Transverse colon (tissue), 4 donors: Measurements from ENCODE around the gene IL18RAP. TPM values are rescaled to one million over a fixed set of nuclear protein-coding genes. Genes with fewer than 3 reads are reported as not detected.

ENCODE experiments used
- DNase-seq: peaks from one replicate; pipeline ENCODE4 v3.0.0-alpha.2; 2019
- H3K27ac ChIP-seq, 4 donors: fragments of 200-600 bp; sonication (generic); 2 replicates each; pipeline ENCODE4 v1.5.1; 2016 to 2018; ENCODE audit warnings: inconsistent platforms in 4 of 4
- H3K27me3 ChIP-seq: fragments of 200-600 bp; sonication (generic); 2 replicates; pipeline ENCODE4 v1.5.1; 2017; ENCODE audit warnings: inconsistent platforms
- H3K36me3 ChIP-seq, 4 donors: fragments of 200-600 bp; sonication (generic); 2 replicates each; pipeline ENCODE4 v1.5.1; 2017 to 2019; ENCODE audit warnings: inconsistent platforms in 4 of 4
- H3K4me1 ChIP-seq, 4 donors: fragments of 200-600 bp; sonication (generic); 2 replicates each; pipeline ENCODE4 v1.5.1; 2017 to 2020; ENCODE audit warnings: inconsistent platforms in 4 of 4
- H3K4me3 ChIP-seq, 4 donors: fragments of 200-600 bp; sonication (generic); 1 replicate in 1 of 4; 2 replicates in 3 of 4; pipeline versions ENCODE4 v1.5.1 to v1.6.1; 2017 to 2019; ENCODE audit warnings: inconsistent platforms in 4 of 4
- H3K9me3 ChIP-seq, 2 donors: fragments of 200-600 bp; sonication (generic); 2 replicates each; pipeline ENCODE4 v1.5.1; 2017 to 2019; ENCODE audit warnings: inconsistent platforms in 2 of 2
- EP300 ChIP-seq: sonication (generic); formaldehyde crosslinking; IDR thresholded peaks from one replicate; pipeline ENCODE4 v1.6.1; 2017; ENCODE audit warnings: antibody characterized with exemption, low read depth
- POLR2A ChIP-seq: fragments of 450-650 bp; IDR thresholded peaks from one replicate; pipeline ENCODE4 v1.6.1; 2016; ENCODE audit warnings: antibody characterized with exemption, mild to moderate bottlenecking, moderate library complexity
- POLR2AphosphoS5 ChIP-seq, 3 donors: sonication (generic); formaldehyde crosslinking; IDR thresholded peaks; one replicate each; pipeline ENCODE4 v1.6.1; 2016; ENCODE audit warnings: antibody characterized with exemption in 3 of 3
- WGBS, 2 donors: methylation state at CpG; one replicate each; pipeline ENCODE4 v1.1.5; 2018; ENCODE audit warnings: low coverage in 1 of 2; 5-methylcytosine and 5-hydroxymethylcytosine counted together
- in situ Hi-C, 4 donors: fragments of 200-750 bp; cut with MboI; loops; one replicate each; pipeline versions ENCODE4 v1.15.0 to v1.15.1; 2017; ENCODE audit warnings: low sequenced_read_pairs in 3 of 4, low pct_ligation_motif_present in 1 of 4, low pct_unique_long_range_greater_than_20kb in 1 of 4
- intact Hi-C: fragments of 100-400 bp; cut with DNase I; formaldehyde crosslinking; loops from one replicate; pipeline ENCODE4 v1.15.1; 2023; ENCODE audit warnings: low total_unique reads
- total RNA-seq, 4 donors: library from RNA; depleted of rRNA; stranded (reverse); fragments of >200 nt; gene quantifications; one replicate each; pipeline ENCODE4 v1.1.0, GENCODE V29; 2016
- TF ChIP-seq, protein P1 (sequence below), 5 experiments: fragments of 200-600 bp in 3 of 5; fragments of 450-650 bp in 2 of 5; sonication (generic) in 3 of 5; IDR thresholded peaks; 1 replicate in 2 of 5; 2 replicates in 3 of 5; pipeline ENCODE4 v1.5.1; 2016 to 2017; ENCODE audit warnings: antibody characterized with exemption in 5 of 5, inconsistent platforms in 3 of 5, mild to moderate bottlenecking in 2 of 5, moderate library complexity in 1 of 5

Gene IL18RAP
- total RNA-seq, 4 donors from 2014 or later, result 3.3 to 12.1 (median 9.0) TPM; not detected in 1

- Histone ChIP-seq H3K4me1 (no peaks in the 10 kb centered on the region), H3K27ac (no peak overlapping the region), H3K27me3 (no peaks in the 10 kb centered on the region), H3K36me3 (no peaks in the 10 kb centered on the region), H3K9me3 (peaks cover 0 to 5% of the 10 kb centered on the region in 2 donors), H3K4me3 (no peak overlapping the region)
- intact Hi-C loops, result no loop called here
- TF ChIP-seq POLR2A (no peak), EP300 (no peak)
- TF ChIP-seq, protein P1, sequence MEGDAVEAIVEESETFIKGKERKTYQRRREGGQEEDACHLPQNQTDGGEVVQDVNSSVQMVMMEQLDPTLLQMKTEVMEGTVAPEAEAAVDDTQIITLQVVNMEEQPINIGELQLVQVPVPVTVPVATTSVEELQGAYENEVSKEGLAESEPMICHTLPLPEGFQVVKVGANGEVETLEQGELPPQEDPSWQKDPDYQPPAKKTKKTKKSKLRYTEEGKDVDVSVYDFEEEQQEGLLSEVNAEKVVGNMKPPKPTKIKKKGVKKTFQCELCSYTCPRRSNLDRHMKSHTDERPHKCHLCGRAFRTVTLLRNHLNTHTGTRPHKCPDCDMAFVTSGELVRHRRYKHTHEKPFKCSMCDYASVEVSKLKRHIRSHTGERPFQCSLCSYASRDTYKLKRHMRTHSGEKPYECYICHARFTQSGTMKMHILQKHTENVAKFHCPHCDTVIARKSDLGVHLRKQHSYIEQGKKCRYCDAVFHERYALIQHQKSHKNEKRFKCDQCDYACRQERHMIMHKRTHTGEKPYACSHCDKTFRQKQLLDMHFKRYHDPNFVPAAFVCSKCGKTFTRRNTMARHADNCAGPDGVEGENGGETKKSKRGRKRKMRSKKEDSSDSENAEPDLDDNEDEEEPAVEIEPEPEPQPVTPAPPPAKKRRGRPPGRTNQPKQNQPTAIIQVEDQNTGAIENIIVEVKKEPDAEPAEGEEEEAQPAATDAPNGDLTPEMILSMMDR (IDR thresholded peaks at IDR 0.05), result no peak
- WGBS, 2 donors, result 83% methylated on average over 3 of the region's 3 CpGs; no CpG with 5 or more reads in 1 of the 2 donors
- in situ Hi-C loops, result no loop called here
- DNase-seq, result no peak
Measured at GRCh38 chr2:102473631-102474030, 50.7 kb downstream of the IL18RAP start.

GRCh38 chr2:102474785-102475184 is 51.8 kb downstream of the IL18RAP start:
- Histone ChIP-seq H3K9me3 (peaks cover 0 to 5% of the 10 kb centered on the region in 2 donors), H3K36me3 (no peaks in the 10 kb centered on the region), H3K27ac (no peak overlapping the region), H3K27me3 (no peaks in the 10 kb centered on the region), H3K4me1 (no peaks in the 10 kb centered on the region), H3K4me3 (no peak overlapping the region)
- TF ChIP-seq, protein P1 (IDR thresholded peaks at IDR 0.05), result no peak
- TF ChIP-seq POLR2A (no peak), POLR2AphosphoS5 (IDR thresholded peaks at IDR 0.05) (no peak), EP300 (no peak)
- in situ Hi-C loops (no loop called here), intact Hi-C loops (no loop called here)
- no peak for DNase-seq

GRCh38 chr2:102478686-102479470 is 55.9 kb downstream of the IL18RAP start:
- in situ Hi-C loops (no loop called here), intact Hi-C loops (no loop called here)
- WGBS, 2 donors, result 89 to 91% methylated on average over 5 to 36 of the region's 36 CpGs
- Histone ChIP-seq H3K36me3 (no peaks in the 10 kb centered on the region), H3K9me3 (no peaks in the 10 kb centered on the region), H3K4me3 (no peak overlapping the region), H3K4me1 (no peaks in the 10 kb centered on the region), H3K27me3 (no peaks in the 10 kb centered on the region), H3K27ac (no peak overlapping the region)
- DNase-seq, result no peak
- TF ChIP-seq EP300 (no peak), POLR2AphosphoS5 (IDR thresholded peaks at IDR 0.05) (no peak), POLR2A (no peak)
- TF ChIP-seq, protein P1 (IDR thresholded peaks at IDR 0.05), result no peak

- Histone ChIP-seq H3K9me3 (no peaks in the 10 kb centered on the region), H3K36me3 (no peaks in the 10 kb centered on the region), H3K4me1 (no peaks in the 10 kb centered on the region), H3K4me3 (no peak overlapping the region), H3K27ac (no peak overlapping the region), H3K27me3 (no peaks in the 10 kb centered on the region)
- WGBS, 2 donors, result 72 to 83% methylated on average over 6 to 11 of the region's 11 CpGs
- DNase-seq, result no peak
- in situ Hi-C loops, result no loop called here
- intact Hi-C loops, result no loop called here
- TF ChIP-seq EP300 (no peak), POLR2AphosphoS5 (IDR thresholded peaks at IDR 0.05) (no peak), POLR2A (no peak)
- TF ChIP-seq, protein P1 (IDR thresholded peaks at IDR 0.05), result no peak
Measured at GRCh38 chr2:102480285-102481195, 57.6 kb downstream of the IL18RAP start.
